GM12872 (cell line): ENCODE results near the gene SNX7.

Experiments
- TF ChIP-seq, protein P1 (sequence below): IDR thresholded peaks from 3 replicates; pipeline ENCODE4 v1.5.1; 2011; ENCODE audit warnings: low read depth, mild to moderate bottlenecking, low read length, moderate library complexity; ENCODE audit not compliant: insufficient read depth

Gene SNX7, protein sequence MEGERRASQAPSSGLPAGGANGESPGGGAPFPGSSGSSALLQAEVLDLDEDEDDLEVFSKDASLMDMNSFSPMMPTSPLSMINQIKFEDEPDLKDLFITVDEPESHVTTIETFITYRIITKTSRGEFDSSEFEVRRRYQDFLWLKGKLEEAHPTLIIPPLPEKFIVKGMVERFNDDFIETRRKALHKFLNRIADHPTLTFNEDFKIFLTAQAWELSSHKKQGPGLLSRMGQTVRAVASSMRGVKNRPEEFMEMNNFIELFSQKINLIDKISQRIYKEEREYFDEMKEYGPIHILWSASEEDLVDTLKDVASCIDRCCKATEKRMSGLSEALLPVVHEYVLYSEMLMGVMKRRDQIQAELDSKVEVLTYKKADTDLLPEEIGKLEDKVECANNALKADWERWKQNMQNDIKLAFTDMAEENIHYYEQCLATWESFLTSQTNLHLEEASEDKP

DNA sequence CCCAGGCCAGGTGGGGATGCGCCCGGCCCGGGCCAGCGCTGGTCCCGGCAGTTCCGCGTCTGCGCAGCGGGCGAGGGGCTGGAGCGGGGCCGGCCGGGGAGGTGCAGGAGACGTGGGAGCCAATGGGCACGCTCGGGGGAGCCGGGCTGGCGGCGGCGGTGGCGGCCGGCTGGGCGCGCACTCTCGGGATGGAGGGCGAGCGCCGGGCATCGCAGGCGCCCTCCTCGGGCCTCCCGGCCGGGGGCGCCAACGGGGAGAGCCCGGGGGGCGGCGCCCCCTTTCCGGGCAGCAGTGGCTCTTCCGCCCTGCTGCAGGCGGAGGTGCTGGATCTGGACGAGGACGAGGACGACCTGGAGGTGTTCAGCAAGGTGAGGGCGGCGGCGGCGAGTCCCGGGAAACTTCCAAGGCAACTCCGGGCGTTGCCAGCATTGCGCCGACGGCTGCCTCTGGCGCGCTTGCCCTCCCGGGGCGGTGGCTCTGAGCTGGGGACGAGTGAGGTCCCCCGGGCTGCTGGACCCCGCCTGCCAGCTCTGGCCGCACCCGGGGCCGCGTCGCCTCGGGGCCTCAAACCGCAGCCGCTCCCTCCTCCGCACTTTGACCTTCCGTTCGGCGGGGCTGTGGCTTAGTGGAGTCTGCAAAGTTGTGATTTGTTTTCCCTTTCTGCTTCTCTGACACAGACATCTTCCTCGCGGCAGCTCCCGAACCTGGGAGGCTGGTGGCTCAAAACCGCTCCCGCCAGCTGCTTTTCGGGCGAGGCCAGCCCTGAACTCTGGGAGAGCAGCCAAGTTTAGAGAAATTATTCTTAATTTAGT is at the start of gene SNX7:
SNX7 (plus strand) TSS at position 178 of the 812 bp plus-strand sequence; CDS start at position 189, 11 bp downstream.
- TF ChIP-seq, protein P1, sequence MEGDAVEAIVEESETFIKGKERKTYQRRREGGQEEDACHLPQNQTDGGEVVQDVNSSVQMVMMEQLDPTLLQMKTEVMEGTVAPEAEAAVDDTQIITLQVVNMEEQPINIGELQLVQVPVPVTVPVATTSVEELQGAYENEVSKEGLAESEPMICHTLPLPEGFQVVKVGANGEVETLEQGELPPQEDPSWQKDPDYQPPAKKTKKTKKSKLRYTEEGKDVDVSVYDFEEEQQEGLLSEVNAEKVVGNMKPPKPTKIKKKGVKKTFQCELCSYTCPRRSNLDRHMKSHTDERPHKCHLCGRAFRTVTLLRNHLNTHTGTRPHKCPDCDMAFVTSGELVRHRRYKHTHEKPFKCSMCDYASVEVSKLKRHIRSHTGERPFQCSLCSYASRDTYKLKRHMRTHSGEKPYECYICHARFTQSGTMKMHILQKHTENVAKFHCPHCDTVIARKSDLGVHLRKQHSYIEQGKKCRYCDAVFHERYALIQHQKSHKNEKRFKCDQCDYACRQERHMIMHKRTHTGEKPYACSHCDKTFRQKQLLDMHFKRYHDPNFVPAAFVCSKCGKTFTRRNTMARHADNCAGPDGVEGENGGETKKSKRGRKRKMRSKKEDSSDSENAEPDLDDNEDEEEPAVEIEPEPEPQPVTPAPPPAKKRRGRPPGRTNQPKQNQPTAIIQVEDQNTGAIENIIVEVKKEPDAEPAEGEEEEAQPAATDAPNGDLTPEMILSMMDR, result no peak

DNA sequence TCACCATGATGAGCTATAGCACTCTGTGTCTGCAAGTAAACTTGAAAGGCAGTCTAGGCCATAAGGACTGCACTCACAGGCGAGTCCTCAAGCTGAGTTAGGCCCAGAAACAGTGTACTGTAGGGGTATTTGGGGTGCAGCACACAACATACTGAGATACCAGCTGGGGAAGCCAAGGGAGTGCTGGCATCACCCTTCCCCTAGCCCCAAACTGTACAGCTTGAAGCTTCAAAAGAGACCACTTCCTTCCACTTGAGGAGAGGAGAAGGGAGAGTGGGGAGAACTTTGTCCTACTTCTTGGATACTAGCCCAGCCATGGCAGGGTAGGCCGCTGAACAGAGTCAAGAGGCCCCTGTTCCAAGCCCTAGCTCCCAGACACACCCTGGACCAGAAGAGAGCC is 24.2 kb upstream of the SNX7 start:
- TF ChIP-seq, protein P1, result no peak

DNA sequence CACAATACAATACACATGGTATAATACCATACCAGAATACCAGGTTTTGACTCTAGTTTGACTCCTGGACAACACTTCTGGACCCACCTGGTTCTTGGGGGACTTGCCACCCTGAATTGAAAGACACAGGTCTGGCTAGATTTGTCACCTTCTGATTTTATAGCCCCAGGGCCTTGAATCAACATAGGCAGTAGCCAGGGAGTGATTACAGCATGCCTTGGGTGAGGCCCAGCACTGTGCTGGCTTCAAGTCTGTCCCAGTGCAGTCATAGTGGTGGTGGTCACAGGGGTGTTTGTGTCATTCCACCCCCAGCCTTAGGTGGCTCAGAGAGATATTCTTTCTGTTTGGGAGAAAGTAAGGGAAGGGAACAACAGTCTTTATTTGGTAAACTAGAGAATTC is 23.3 kb upstream of the SNX7 start:
- TF ChIP-seq, protein P1, result no peak

DNA sequence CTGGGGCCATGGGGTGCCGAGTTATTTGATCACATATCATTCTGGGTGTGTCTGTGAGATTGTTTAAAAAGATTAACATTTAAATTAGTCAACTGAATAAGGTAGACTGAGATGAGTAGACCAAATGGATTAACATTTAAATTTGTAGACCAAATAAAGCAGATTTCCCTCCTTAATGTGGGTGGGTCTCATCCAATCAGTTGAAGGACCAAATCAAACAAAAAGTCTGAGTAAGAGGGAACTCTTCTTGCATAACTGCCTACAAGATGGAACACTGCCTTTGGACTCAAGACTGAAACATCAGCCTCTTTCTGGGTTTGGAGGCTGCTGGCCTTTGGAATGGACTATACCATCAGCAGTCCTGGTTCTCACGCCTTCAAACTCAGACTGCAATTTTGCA is 17.0 kb upstream of the SNX7 start:
- TF ChIP-seq, protein P1, result no peak

DNA sequence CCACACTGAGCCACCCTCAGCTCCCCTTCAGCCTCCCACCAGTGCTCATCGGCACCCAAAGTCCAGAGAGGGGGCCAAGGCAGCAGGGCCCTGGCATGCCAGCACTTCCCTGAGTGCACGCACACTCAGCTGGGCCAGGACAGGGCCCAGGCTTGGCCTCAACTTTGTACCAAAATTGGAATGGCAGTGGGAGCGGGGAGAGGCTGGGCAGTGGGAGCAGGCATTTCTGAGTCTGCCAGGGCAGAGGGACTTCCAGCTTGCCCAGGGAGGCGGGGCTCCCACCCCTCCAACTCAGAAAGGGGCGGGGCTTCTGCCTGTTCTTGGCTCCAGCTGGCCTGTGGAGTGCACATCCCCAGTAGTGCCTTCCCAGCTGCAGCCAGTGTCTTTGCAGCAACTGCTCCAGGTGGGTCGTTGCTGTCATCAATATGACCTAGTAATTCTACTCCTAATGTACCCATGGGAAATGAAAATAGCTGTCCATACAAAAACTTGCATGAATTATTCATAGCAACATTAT is 10.3 kb upstream of the SNX7 start:
- TF ChIP-seq, protein P1, result no peak

DNA sequence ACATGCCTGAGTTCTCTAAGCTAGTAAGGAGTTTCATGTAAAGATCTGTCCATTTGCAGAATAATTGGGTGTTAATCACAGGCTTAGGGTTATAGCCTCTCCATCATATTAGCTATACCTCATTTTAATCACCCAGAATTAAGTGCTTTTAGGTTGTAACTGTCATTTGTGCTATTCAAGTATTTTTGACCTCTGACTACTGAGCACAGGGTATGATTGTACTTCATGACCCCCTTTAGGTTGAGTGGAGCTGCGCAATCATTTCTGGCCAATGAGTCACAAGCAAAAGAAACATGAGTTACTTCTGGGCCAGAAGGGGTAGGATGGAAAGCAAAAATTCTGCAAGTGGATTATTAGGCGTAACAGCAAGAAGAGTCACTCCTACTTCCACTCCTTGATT is 8.4 kb upstream of the SNX7 start:
- TF ChIP-seq, protein P1, result no peak

DNA sequence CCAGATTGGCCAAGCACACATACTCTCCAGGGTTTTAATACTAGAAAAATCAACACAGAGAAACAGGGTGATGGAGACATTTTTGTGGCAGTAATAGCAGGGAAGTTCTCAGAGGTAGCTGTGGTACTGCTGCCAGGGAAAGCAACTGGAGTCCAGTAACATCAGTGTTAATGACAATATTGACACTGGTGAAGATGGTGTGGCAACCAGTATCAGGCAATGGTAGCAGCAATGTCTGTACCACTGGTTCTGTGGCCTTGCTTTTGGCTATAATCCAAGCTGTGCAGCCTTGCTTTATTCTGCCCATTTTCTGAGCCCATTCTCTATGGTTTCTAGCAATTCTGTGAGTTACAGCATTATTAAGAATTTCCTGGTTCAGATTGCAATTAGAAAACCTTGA is 1.6 kb upstream of the SNX7 start:
- TF ChIP-seq, protein P1, result no peak
